ENCODE measurements around the gene AKAP14. TPM values are rescaled to one million over a fixed set of nuclear protein-coding genes. Genes with fewer than 3 reads are reported as not detected.
A peak's percentile ranks its signal among the peaks of the same experiment; 100 is the strongest.
"Not testable (repeated sequence)": the region's sequence is repeated elsewhere in the genome, so short reads cannot be mapped to it uniquely, and the experiment has no call there.

Gene AKAP14
- total and polyA plus RNA-seq, 2 of the 4 experiments (the other 2 are of a cell fraction), result not detected

DNA sequence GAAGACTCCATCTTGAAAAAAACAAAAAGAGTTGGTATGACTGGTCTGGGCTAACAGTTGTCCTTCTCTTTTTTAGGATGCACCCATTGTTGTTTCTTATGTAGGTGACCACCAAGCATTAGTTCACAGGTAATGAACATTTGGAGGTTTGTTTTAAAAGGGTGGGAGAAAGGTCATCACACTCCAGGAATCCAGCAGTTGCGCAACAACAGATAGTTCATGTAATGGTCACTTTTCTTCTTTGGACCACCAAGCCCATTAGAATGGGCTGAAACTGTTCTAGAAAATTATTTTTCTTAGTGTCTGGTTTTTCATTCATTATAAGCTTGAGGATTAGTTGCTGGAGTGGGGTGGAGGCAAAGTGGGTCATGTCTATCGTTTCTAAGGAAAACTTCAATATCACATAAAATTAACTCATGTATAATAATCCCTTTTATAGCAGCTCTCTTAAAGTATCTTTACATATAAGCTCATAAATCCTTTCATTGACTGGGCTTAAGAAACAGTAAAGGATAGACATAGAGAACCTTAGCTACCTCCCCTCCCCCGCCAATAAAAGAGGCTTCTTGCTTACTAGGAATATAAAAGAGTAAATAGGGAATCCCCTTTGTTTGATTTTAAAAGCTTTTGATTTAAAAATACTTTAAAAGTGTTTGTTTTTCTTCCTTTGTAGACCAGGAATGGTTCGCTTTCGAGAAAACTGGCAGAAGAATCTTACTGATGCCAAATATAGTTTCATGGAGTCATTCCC, 24.3 kb downstream of the AKAP14 start:
- H3K9me1 ChIP-seq (ENCODE audit: insufficient read depth, low read length), result no peaks in the 10 kb centered on the region
- no peak overlapping the region for H3K14ac ChIP-seq (replicated peaks; ENCODE audit: low read depth, low read length)
- H2AFZ ChIP-seq (replicated peaks; ENCODE audit: low read length, poor library complexity), result no peak overlapping the region
- ATAC-seq (ENCODE audit: low read depth) (no peak), DNase-seq (no peak)
- in situ Hi-C loops (cut with MboI; ENCODE audit: low sequenced_read_pairs) (no loop called here), dilution Hi-C loops (cut with HindIII; ENCODE audit: low sequenced_read_pairs, unreplicated experiment) (no loop called here), intact Hi-C loops (cut with micrococcal nuclease) (no loop called here)
- H3K36me3 ChIP-seq (ENCODE audit: control insufficient read depth, insufficient read depth, low read length), result no peaks in the 10 kb centered on the region
- BruUV-seq (replicated peaks), result no TSS peak
- H3K9ac ChIP-seq (ENCODE audit: low read depth, low read length), result no peak overlapping the region
- no peak overlapping the region for H4K8ac ChIP-seq (ENCODE audit: low read depth in 2 of 2, low read length in 2 of 2)
- WGBS, 2 experiments (ENCODE audit: extremely low coverage in 2 of 2, insufficient read length in 1 of 2), result no CpG with 5 or more reads among the region's 5 CpGs
- H3K27ac ChIP-seq (ENCODE audit: insufficient read depth, low read length), result no peak overlapping the region
- no peak overlapping the region for H2BK5ac ChIP-seq (ENCODE audit: low read depth, low read length, poor library complexity, severe bottlenecking)
- H3K4me2 ChIP-seq (ENCODE audit: low read depth, low read length), result no peak overlapping the region
- no peak overlapping the region for H3K4me3 ChIP-seq (ENCODE audit: insufficient read depth, low read depth, low read length)
- ChIA-PET CTCF (no interaction called here), POLR2A (ENCODE audit: unreplicated experiment) (no interaction called here)
- no peak overlapping the region for H3K56ac ChIP-seq (ENCODE audit: extremely low read depth, insufficient read depth, low read length)
- no peak overlapping the region for H4K91ac ChIP-seq (ENCODE audit: insufficient read depth, low read depth, low read length)
- no peaks in the 10 kb centered on the region for H3K9me3 ChIP-seq (ENCODE audit: control insufficient read depth, insufficient read depth, low read length)
- no peak overlapping the region for H3K18ac ChIP-seq (ENCODE audit: low read depth, low read length)
- no peak for TF ChIP-seq RFX5 (IDR thresholded peaks at IDR 0.05; ENCODE audit: low read depth, low read length)
- TF ChIP-seq, protein P1, sequence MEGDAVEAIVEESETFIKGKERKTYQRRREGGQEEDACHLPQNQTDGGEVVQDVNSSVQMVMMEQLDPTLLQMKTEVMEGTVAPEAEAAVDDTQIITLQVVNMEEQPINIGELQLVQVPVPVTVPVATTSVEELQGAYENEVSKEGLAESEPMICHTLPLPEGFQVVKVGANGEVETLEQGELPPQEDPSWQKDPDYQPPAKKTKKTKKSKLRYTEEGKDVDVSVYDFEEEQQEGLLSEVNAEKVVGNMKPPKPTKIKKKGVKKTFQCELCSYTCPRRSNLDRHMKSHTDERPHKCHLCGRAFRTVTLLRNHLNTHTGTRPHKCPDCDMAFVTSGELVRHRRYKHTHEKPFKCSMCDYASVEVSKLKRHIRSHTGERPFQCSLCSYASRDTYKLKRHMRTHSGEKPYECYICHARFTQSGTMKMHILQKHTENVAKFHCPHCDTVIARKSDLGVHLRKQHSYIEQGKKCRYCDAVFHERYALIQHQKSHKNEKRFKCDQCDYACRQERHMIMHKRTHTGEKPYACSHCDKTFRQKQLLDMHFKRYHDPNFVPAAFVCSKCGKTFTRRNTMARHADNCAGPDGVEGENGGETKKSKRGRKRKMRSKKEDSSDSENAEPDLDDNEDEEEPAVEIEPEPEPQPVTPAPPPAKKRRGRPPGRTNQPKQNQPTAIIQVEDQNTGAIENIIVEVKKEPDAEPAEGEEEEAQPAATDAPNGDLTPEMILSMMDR (conservative IDR thresholded peaks at IDR 0.05; ENCODE audit: low read depth, low read length), result no peak
- peak; percentile 84 for TF ChIP-seq CEBPB (IDR thresholded peaks at IDR 0.05; ENCODE audit: low read depth, low read length)
- no peak for TF ChIP-seq FOS (IDR thresholded peaks at IDR 0.05; ENCODE audit: low read depth, low read length)
- no peak overlapping the region for H3K4ac ChIP-seq (ENCODE audit: low read depth, low read length)
- H2BK15ac ChIP-seq (ENCODE audit: low read depth, low read length), result no peak overlapping the region
- no peaks in the 10 kb centered on the region for H4K20me1 ChIP-seq (ENCODE audit: insufficient read depth, low read length)
- H2AK5ac ChIP-seq (ENCODE audit: low read depth, low read length), result no peak overlapping the region
- H2BK120ac ChIP-seq (ENCODE audit: low read depth, low read length), result no peak overlapping the region
- no peaks in the 10 kb centered on the region for H3K27me3 ChIP-seq (ENCODE audit: control insufficient read depth, insufficient read depth, low read length)
- H3K23ac ChIP-seq (ENCODE audit: low read depth, low read length), result no peak overlapping the region
- H4K5ac ChIP-seq (ENCODE audit: low read depth, low read length), result no peak overlapping the region
- H2AK9ac ChIP-seq (replicated peaks; ENCODE audit: low read depth, low read length, poor library complexity), result no peak overlapping the region
- no peak overlapping the region for H2BK20ac ChIP-seq (ENCODE audit: low read depth, low read length)
- H3K4me1 ChIP-seq (ENCODE audit: control insufficient read depth, insufficient read depth, low read length), result no peaks in the 10 kb centered on the region
- H3K79me1 ChIP-seq (ENCODE audit: low read depth in 1 of 2, low read length in 2 of 2), result no peaks in the 10 kb centered on the region

DNA sequence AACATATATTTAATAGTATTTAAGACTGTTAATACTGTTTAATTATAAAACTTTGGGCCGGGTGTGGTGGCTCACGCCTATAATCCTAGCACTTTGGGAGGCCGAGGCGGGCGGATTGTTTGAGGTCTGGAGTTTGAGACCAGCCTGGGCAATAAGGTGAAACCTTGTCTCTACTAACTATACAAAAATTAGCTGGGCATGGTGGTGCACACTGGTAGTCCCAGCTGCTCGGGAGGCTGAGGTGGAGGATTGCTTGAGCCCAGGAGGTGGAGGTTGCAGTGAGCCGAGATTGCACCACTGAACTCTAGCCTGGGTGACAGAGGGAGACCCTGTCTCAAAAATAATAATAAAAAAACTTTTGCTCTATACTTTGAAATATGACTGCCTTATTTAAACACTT, 26.7 kb downstream of the AKAP14 start:
- H3K18ac ChIP-seq (ENCODE audit: low read depth, low read length); H4K91ac ChIP-seq (ENCODE audit: insufficient read depth, low read depth, low read length); H2BK120ac ChIP-seq (ENCODE audit: low read depth, low read length); H3K36me3 ChIP-seq (ENCODE audit: control insufficient read depth, insufficient read depth, low read length); H3K27me3 ChIP-seq (ENCODE audit: control insufficient read depth, insufficient read depth, low read length); H3K9me1 ChIP-seq (ENCODE audit: insufficient read depth, low read length); H3K4me2 ChIP-seq (ENCODE audit: low read depth, low read length); H3K27ac ChIP-seq (ENCODE audit: insufficient read depth, low read length); H4K20me1 ChIP-seq (ENCODE audit: insufficient read depth, low read length); H2AFZ ChIP-seq (replicated peaks; ENCODE audit: low read length, poor library complexity); H2AK5ac ChIP-seq (ENCODE audit: low read depth, low read length); H4K8ac ChIP-seq (ENCODE audit: low read depth in 2 of 2, low read length in 2 of 2); H3K4me3 ChIP-seq (ENCODE audit: insufficient read depth, low read depth, low read length); H3K4ac ChIP-seq (ENCODE audit: low read depth, low read length); H3K14ac ChIP-seq (replicated peaks; ENCODE audit: low read depth, low read length); H3K23ac ChIP-seq (ENCODE audit: low read depth, low read length); H4K5ac ChIP-seq (ENCODE audit: low read depth, low read length); H3K56ac ChIP-seq (ENCODE audit: extremely low read depth, insufficient read depth, low read length); POLR2A ChIA-PET (ENCODE audit: unreplicated experiment); H3K9me3 ChIP-seq (ENCODE audit: control insufficient read depth, insufficient read depth, low read length); H2BK20ac ChIP-seq (ENCODE audit: low read depth, low read length); H2BK15ac ChIP-seq (ENCODE audit: low read depth, low read length); ATAC-seq (ENCODE audit: low read depth); intact Hi-C loops (cut with micrococcal nuclease); DNase-seq; dilution Hi-C loops (cut with HindIII; ENCODE audit: low sequenced_read_pairs, unreplicated experiment); H2AK9ac ChIP-seq (replicated peaks; ENCODE audit: low read depth, low read length, poor library complexity); H3K4me1 ChIP-seq (ENCODE audit: control insufficient read depth, insufficient read depth, low read length); H3K9ac ChIP-seq (ENCODE audit: low read depth, low read length); CTCF ChIA-PET; H2BK5ac ChIP-seq (ENCODE audit: low read depth, low read length, poor library complexity, severe bottlenecking); BruUV-seq (replicated peaks); in situ Hi-C loops (cut with MboI; ENCODE audit: low sequenced_read_pairs); H3K79me1 ChIP-seq (ENCODE audit: low read depth in 1 of 2, low read length in 2 of 2): not testable (repeated sequence)
- no CpG with 5 or more reads among the region's 7 CpGs for WGBS, 2 experiments (ENCODE audit: extremely low coverage in 2 of 2, insufficient read length in 1 of 2)
